ENCODE measurements around the gene DCP2. TPM values are rescaled to one million over a fixed set of nuclear protein-coding genes. Genes with fewer than 3 reads are reported as not detected.

DCP2 gene
- total RNA-seq, 4 donors from 2014 or later = 20.7 to 27.3 (median 22.1) TPM

- WGBS, 2 donors = 14 to 15% methylated on average over 2 of the region's 2 CpGs
- no peak overlapping the region for H3K4me3 ChIP-seq (ENCODE audit: low read depth, poor library complexity, severe bottlenecking)
- intact Hi-C loops (cut with DNase I; ENCODE audit: low total_unique reads) = no loop called here
- DNase-seq (ENCODE audit: low spot score in 2 of 2) = no peak
- TF ChIP-seq CTCF (IDR thresholded peaks at IDR 0.05) (no peak), POLR2A (IDR thresholded peaks at IDR 0.05) (no peak)
Measured at GRCh38 chr5:112978836-112979235, 2.2 kb downstream of the DCP2 start.

GRCh38 chr5:112979723-112980122, 3.1 kb downstream of the DCP2 start:
- DNase-seq (ENCODE audit: low spot score in 2 of 2) = no peak
- no peak overlapping the region for H3K4me3 ChIP-seq (ENCODE audit: low read depth, poor library complexity, severe bottlenecking)
- no peak for TF ChIP-seq CTCF (IDR thresholded peaks at IDR 0.05)
- TF ChIP-seq POLR2A (IDR thresholded peaks at IDR 0.05) = no peak
- 55 to 58% methylated on average over 3 of the region's 3 CpGs for WGBS, 2 donors
- intact Hi-C loops (cut with DNase I; ENCODE audit: low total_unique reads) = no loop called here

GRCh38 chr5:112983363-112983762, 6.8 kb downstream of the DCP2 start:
- TF ChIP-seq CTCF (IDR thresholded peaks at IDR 0.05) = no peak
- no peak for DNase-seq (ENCODE audit: low spot score in 2 of 2)
- WGBS, 2 donors = 71 to 84% methylated on average over 2 of the region's 2 CpGs
- intact Hi-C loops (cut with DNase I; ENCODE audit: low total_unique reads) = no loop called here
- no peak overlapping the region for H3K4me3 ChIP-seq (ENCODE audit: low read depth, poor library complexity, severe bottlenecking)

- no peak for TF ChIP-seq CTCF (IDR thresholded peaks at IDR 0.05)
- no peak for TF ChIP-seq POLR2A (IDR thresholded peaks at IDR 0.05)
- intact Hi-C loops (cut with DNase I; ENCODE audit: low total_unique reads) = no loop called here
- whole genome bisulfite sequencing, 2 donors = 84 to 85% methylated on average over 4 of the region's 4 CpGs
Measured at GRCh38 chr5:112986224-112986623, 9.6 kb downstream of the DCP2 start.

GRCh38 chr5:112995764-112996618, 19.4 kb downstream of the DCP2 start:
- intact Hi-C loops (cut with DNase I; ENCODE audit: low total_unique reads) = loop anchor here (5.0 to 10.0 kb wide), 2 partner anchors 519 to 611 kb away; partner anchors contain the start of gene YTHDC2
- peak; percentile 71 to 93 for DNase-seq (ENCODE audit: low spot score in 2 of 2)
- WGBS, 2 donors = 22 to 27% methylated on average over 7 of the region's 7 CpGs
- H3K4me3 ChIP-seq (ENCODE audit: low read depth, poor library complexity, severe bottlenecking) = no peak overlapping the region
- TF ChIP-seq POLR2A (IDR thresholded peaks at IDR 0.05) (no peak), CTCF (IDR thresholded peaks at IDR 0.05) (peak in 1 of 3 donors; percentile 45)

More at GRCh38 chr5:112986224-112986623, 9.6 kb downstream of the DCP2 start:
- no peak overlapping the region for H3K4me3 ChIP-seq (ENCODE audit: low read depth, poor library complexity, severe bottlenecking)
- no peak for DNase-seq (ENCODE audit: low spot score in 2 of 2)

All from lower leg skin (tissue), 4 donors.